Smooth muscle cell of the pulmonary artery (primary cell): ENCODE measurements around the gene OLFML1. TPM values are rescaled to one million over a fixed set of nuclear protein-coding genes. Genes with fewer than 3 reads are reported as not detected.

Experiments
- total RNA-seq: library from RNA; depleted of rRNA; stranded (reverse); fragments of >200 nt; gene quantifications from 2 replicates; pipeline ENCODE4 v1.2.3, GENCODE V29; 2014

Gene OLFML1
- 3.4 and 51.0 TPM in 2 replicates for total RNA-seq

DNA sequence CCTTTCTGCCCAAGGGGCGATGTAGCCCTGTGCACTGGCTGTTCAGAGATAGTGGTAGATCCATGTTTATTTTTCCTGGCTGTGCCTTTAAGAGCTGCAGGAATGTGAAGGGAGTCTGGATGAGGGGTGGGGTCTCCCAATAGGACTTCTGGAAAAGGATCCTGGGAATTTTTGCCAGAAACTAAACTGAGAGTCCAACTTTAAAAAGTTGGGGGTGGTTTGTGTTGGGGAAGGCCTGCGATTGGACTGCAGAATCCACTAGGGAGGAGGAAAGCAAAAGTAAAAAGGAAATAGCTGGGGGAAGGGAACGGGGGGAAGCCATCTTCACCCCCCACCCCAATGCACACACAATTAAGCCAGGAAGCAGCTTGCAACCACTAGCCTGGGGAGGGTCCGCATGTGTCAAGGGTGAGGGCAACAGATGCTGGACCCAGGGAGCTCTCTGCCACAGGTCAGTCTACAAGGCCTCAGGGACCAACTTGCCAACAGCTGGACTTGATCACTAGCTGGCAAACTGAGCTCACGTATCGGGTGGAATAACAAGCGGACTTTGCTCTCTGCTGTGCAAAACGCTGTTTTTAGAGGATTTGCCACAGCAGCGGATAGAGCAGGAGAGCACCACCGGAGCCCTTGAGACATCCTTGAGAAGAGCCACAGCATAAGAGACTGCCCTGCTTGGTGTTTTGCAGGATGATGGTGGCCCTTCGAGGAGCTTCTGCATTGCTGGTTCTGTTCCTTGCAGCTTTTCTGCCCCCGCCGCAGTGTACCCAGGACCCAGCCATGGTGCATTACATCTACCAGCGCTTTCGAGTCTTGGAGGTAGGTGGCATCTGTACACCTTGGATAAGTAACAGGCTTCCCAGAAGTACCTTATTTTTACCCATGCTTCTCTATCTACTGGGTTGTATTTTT lies at the start of gene OLFML1:
OLFML1 (plus strand) TSS at position 321 of the 912 bp plus-strand sequence; CDS start at position 691, 370 bp downstream.

DNA sequence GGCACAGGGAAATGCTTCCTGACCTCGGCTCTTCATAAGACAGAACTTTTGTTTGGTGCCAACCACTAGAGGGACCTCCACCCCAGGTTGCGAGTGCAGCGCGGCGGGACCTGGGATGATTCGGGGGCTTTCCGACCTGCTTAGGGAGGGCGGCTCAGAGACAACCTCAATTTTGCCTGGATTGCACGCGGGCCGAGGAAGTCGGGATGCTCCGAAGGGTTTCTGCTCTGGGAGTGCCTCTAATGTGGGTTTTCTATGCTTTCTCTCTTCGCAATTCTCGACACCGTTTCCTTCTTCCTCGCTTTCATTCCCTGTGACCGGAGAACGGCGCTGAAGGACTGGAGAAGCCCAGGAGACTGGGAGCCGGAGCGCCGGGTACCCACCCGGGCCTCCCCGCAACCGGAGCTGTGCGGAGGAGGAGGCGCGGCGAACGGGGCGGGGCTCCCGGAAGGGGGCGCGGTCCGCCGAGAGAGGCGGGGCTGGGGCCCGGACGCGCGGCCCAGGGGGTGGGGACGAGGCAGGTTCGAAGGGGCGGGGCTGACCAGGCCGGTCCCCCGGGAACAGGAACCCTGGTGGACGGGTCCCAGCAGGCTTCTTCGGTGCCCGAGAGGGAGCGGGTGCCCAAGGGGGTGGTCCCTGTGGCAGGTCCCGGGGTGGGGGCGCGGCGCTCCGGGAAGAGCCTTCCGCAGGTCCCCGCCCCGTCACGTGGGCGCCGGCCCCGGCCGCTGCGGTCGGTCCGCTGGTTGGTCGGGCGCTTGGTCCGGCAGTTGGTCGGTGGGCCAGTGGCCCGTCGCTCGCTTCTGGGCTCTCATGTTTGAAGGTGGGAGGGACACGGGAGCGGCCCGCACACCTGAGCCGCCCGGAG lies 28.2 kb downstream of the OLFML1 start, which contains the start of gene PPFIBP2:
PPFIBP2 (plus strand) TSS at position 766 of the 865 bp plus-strand sequence. CDS start 35,477 bp downstream, outside the sequence.

Other genes with a start within 250 kb of the OLFML1 start
- gene SYT9, start 233.6 kb upstream of the OLFML1 start, total RNA-seq: 0.07 TPM in 1 of 2 replicates, not detected in the other
- gene PPFIBP2, start 28.5 kb downstream of the OLFML1 start, total RNA-seq: 11.1 and 17.2 TPM in 2 replicates
- 2.7 and 4.3 TPM in 2 replicates for gene CYB5R2, start 188.0 kb downstream of the OLFML1 start, total RNA-seq
- gene OVCH2, start 221.0 kb downstream of the OLFML1 start, total RNA-seq: 0.13 TPM in 1 of 2 replicates, not detected in the other